Activated CD4-positive, alpha-beta T cell treated with anti-CD3 and anti-CD28 coated beads, Interleukin-2, amount 10 ng/mL, durations not matched to agents 7 days and 5 days (primary cell): ENCODE results near the gene USO1. TPM values are rescaled to one million over a fixed set of nuclear protein-coding genes. Genes with fewer than 3 reads are reported as not detected.

ENCODE experiments used
- total RNA-seq, 2 experiments: library from RNA; stranded (reverse); gene quantifications; one replicate each; pipeline ENCODE4 v1.2.3, GENCODE V29; 2021

Gene USO1
- total RNA-seq, 2 experiments from 2014 or later, result 38.9 to 43.5 TPM

Other genes starting within 250 kb of the USO1 start
- gene RCHY1, start 210.2 kb upstream of the USO1 start, total RNA-seq, result 10 to 100 TPM; 23.5 to 27.1 TPM
- 10 to 100 TPM; 17.8 to 19.6 TPM for gene THAP6, start 210.1 kb upstream of the USO1 start, total RNA-seq
- gene ODAPH, start 168.5 kb upstream of the USO1 start, total RNA-seq, result under 1 TPM in 1 of 2 experiments, not detected in 1; 0.12 TPM
- gene CDKL2, start 94.0 kb upstream of the USO1 start, total RNA-seq, result under 1 TPM; 0.74 to 1.00 TPM
- 100 to 1,000 TPM; 135 to 137 TPM for gene G3BP2, start 51.2 kb upstream of the USO1 start, total RNA-seq
- under 1 TPM; 0.10 to 0.12 TPM for gene PPEF2, start 177.9 kb downstream of the USO1 start, total RNA-seq
- 10 to 100 TPM; 39.6 to 41.1 TPM for gene NAAA, start 216.4 kb downstream of the USO1 start, total RNA-seq